ENCODE measurements around the gene WDCP. TPM values are rescaled to one million over a fixed set of nuclear protein-coding genes. Genes with fewer than 3 reads are reported as not detected.
A peak's percentile ranks its signal among the peaks of the same experiment; 100 is the strongest.

WDCP gene
- total RNA-seq, 1 donor, result 3.0 TPM

GRCh38 chr2:24076849-24077534, 29.8 kb upstream of the WDCP start:
- Histone ChIP-seq H3K27me3 (ENCODE audit: insufficient read depth, low read length) (no peaks in the 10 kb centered on the region), H3K9me3 (ENCODE audit: low read depth, low read length) (no peaks in the 10 kb centered on the region), H3K4me1 (ENCODE audit: insufficient read depth, low read length) (peaks cover 50% of the 10 kb centered on the region), H3K4me3 (ENCODE audit: low read length) (peak overlapping the region; percentile 72)

- Histone ChIP-seq H3K9me3 (ENCODE audit: low read depth, low read length) (no peaks in the 10 kb centered on the region), H3K4me1 (ENCODE audit: insufficient read depth, low read length) (peaks cover 42% of the 10 kb centered on the region), H3K4me3 (ENCODE audit: low read length) (peak within 1 kb of the TSS; percentile 72), H3K27me3 (ENCODE audit: insufficient read depth, low read length) (no peaks in the 10 kb centered on the region)
These were observed 29.0 kb upstream of the WDCP start, which contains the start of gene SF3B6 for GRCh38 chr2:24075915-24076848. SF3B6 (minus strand) TSS chr2:24076326; CDS start chr2:24076229, 97 bp downstream.

- Histone ChIP-seq H3K4me1 (ENCODE audit: insufficient read depth, low read length) (peaks cover 35% of the 10 kb centered on the region), H3K27me3 (ENCODE audit: insufficient read depth, low read length) (no peaks in the 10 kb centered on the region), H3K9me3 (ENCODE audit: low read depth, low read length) (no peaks in the 10 kb centered on the region), H3K4me3 (ENCODE audit: low read length) (peak overlapping the region; percentile 72)
These were observed 28.1 kb upstream of the WDCP start for GRCh38 chr2:24075259-24075658.

- H3K27me3 ChIP-seq (ENCODE audit: insufficient read depth, low read length), result no peaks in the 10 kb centered on the region
- peaks cover 33% of the 10 kb centered on the region for H3K4me1 ChIP-seq (ENCODE audit: insufficient read depth, low read length)
- H3K4me3 ChIP-seq (ENCODE audit: low read length), result no peak overlapping the region
- no peaks in the 10 kb centered on the region for H3K9me3 ChIP-seq (ENCODE audit: low read depth, low read length)
These were observed 26.6 kb upstream of the WDCP start for GRCh38 chr2:24073816-24074215.

- no peaks in the 10 kb centered on the region for H3K27me3 ChIP-seq (ENCODE audit: insufficient read depth, low read length)
- H3K4me3 ChIP-seq (ENCODE audit: low read length), result no peak overlapping the region
- H3K4me1 ChIP-seq (ENCODE audit: insufficient read depth, low read length), result peaks cover 19% of the 10 kb centered on the region
- no peaks in the 10 kb centered on the region for H3K9me3 ChIP-seq (ENCODE audit: low read depth, low read length)
These were observed 25.1 kb upstream of the WDCP start for GRCh38 chr2:24072259-24072658.

GRCh38 chr2:24065341-24065740, 18.1 kb upstream of the WDCP start:
- H3K27me3 ChIP-seq (ENCODE audit: insufficient read depth, low read length), result no peaks in the 10 kb centered on the region
- H3K4me3 ChIP-seq (ENCODE audit: low read length), result no peak overlapping the region
- no peaks in the 10 kb centered on the region for H3K9me3 ChIP-seq (ENCODE audit: low read depth, low read length)
- H3K4me1 ChIP-seq (ENCODE audit: insufficient read depth, low read length), result no peaks in the 10 kb centered on the region

- H3K4me1 ChIP-seq (ENCODE audit: insufficient read depth, low read length), result no peaks in the 10 kb centered on the region
- H3K4me3 ChIP-seq (ENCODE audit: low read length), result no peak overlapping the region
- H3K27me3 ChIP-seq (ENCODE audit: insufficient read depth, low read length), result no peaks in the 10 kb centered on the region
- no peaks in the 10 kb centered on the region for H3K9me3 ChIP-seq (ENCODE audit: low read depth, low read length)
These were observed 11.5 kb upstream of the WDCP start for GRCh38 chr2:24058564-24059271.

- peaks cover under 1% of the 10 kb centered on the region for H3K27me3 ChIP-seq (ENCODE audit: insufficient read depth, low read length)
- no peak overlapping the region for H3K4me3 ChIP-seq (ENCODE audit: low read length)
- H3K4me1 ChIP-seq (ENCODE audit: insufficient read depth, low read length), result no peaks in the 10 kb centered on the region
- H3K9me3 ChIP-seq (ENCODE audit: low read depth, low read length), result no peaks in the 10 kb centered on the region
These were observed 8.6 kb upstream of the WDCP start for GRCh38 chr2:24055750-24056149.

- peaks cover 7% of the 10 kb centered on the region for H3K27me3 ChIP-seq (ENCODE audit: insufficient read depth, low read length)
- H3K4me3 ChIP-seq (ENCODE audit: low read length), result no peak overlapping the region
- peaks cover 7% of the 10 kb centered on the region for H3K4me1 ChIP-seq (ENCODE audit: insufficient read depth, low read length)
- no peaks in the 10 kb centered on the region for H3K9me3 ChIP-seq (ENCODE audit: low read depth, low read length)
These were observed 7.3 kb upstream of the WDCP start for GRCh38 chr2:24054366-24055010.

- Histone ChIP-seq H3K9me3 (ENCODE audit: low read depth, low read length) (no peaks in the 10 kb centered on the region), H3K4me1 (ENCODE audit: insufficient read depth, low read length) (peaks cover 16% of the 10 kb centered on the region), H3K4me3 (ENCODE audit: low read length) (no peak overlapping the region), H3K27me3 (ENCODE audit: insufficient read depth, low read length) (peaks cover 17% of the 10 kb centered on the region)
These were observed 5.8 kb upstream of the WDCP start for GRCh38 chr2:24052951-24053350.

- Histone ChIP-seq H3K4me1 (ENCODE audit: insufficient read depth, low read length) (peaks cover 24% of the 10 kb centered on the region), H3K9me3 (ENCODE audit: low read depth, low read length) (no peaks in the 10 kb centered on the region), H3K27me3 (ENCODE audit: insufficient read depth, low read length) (peaks cover 17% of the 10 kb centered on the region), H3K4me3 (ENCODE audit: low read length) (no peak overlapping the region)
These were observed 4.6 kb upstream of the WDCP start for GRCh38 chr2:24051833-24052232.

GRCh38 chr2:24050041-24050979, 3.1 kb upstream of the WDCP start:
- Histone ChIP-seq H3K4me3 (ENCODE audit: low read length) (peak overlapping the region; percentile 42), H3K4me1 (ENCODE audit: insufficient read depth, low read length) (peaks cover 30% of the 10 kb centered on the region), H3K9me3 (ENCODE audit: low read depth, low read length) (no peaks in the 10 kb centered on the region), H3K27me3 (ENCODE audit: insufficient read depth, low read length) (peaks cover 17% of the 10 kb centered on the region)

- no peaks in the 10 kb centered on the region for H3K9me3 ChIP-seq (ENCODE audit: low read depth, low read length)
- peak within 1 kb of the TSS; percentile 42 for H3K4me3 ChIP-seq (ENCODE audit: low read length)
- peaks cover 30% of the 10 kb centered on the region for H3K4me1 ChIP-seq (ENCODE audit: insufficient read depth, low read length)
- peaks cover 17% of the 10 kb centered on the region for H3K27me3 ChIP-seq (ENCODE audit: insufficient read depth, low read length)
These were observed 2.4 kb upstream of the WDCP start, which contains the start of gene FKBP1B for GRCh38 chr2:24049485-24050021. FKBP1B (plus strand) TSS chr2:24049741; CDS start chr2:24049850, 109 bp downstream.

Measured in mononuclear cell (primary cell).